GM18517 (cell line): ENCODE data around the gene ZNF19.

ENCODE experiments used
- ATAC-seq: cut with Tn5 transposase; IDR thresholded peaks from one replicate; pipeline ENCODE4 v1.9.1; 2021; ENCODE audit warnings: mild to moderate bottlenecking, moderate library complexity; ENCODE audit not compliant: unreplicated experiment

Gene ZNF19

DNA sequence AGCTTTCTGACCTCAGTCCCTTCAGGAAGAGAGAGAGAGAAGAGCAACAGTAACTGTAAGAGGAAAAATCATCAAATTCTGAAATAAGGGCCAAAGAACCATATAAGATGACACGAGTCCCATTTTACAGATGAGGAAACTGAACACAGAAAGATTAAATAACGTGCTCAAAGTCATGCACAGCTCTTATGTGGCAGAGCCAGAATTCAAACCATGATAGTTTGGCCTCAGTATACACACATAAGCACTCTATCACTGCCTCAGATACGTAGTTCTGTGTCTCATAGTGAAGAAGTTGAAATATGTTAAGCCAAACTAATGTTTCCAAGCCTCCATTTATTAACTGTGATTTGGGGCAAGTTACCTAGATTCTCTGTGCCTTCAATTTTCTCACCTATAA, 1.9 kb upstream of the ZNF19 start:
- no peak for ATAC-seq

DNA sequence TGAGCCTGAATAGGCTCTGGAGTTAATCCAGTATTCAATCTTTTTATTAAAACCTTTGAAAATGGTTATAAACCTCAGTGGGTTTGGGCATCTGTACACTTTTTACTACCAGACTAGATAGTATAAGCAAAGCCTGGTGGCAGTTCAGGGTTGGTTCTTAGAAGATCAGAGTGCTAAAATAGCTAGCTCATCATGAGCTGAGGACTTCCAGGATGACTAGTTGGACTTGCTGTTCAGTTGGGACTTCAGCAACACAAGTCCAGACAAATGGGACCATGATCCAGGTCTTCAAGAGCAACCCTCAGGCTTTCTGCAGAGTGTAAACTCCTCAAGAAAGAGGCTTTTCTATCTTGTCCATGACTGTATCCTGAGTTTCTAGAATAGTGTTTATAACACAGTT, 1.2 kb upstream of the ZNF19 start:
- ATAC-seq = no peak

DNA sequence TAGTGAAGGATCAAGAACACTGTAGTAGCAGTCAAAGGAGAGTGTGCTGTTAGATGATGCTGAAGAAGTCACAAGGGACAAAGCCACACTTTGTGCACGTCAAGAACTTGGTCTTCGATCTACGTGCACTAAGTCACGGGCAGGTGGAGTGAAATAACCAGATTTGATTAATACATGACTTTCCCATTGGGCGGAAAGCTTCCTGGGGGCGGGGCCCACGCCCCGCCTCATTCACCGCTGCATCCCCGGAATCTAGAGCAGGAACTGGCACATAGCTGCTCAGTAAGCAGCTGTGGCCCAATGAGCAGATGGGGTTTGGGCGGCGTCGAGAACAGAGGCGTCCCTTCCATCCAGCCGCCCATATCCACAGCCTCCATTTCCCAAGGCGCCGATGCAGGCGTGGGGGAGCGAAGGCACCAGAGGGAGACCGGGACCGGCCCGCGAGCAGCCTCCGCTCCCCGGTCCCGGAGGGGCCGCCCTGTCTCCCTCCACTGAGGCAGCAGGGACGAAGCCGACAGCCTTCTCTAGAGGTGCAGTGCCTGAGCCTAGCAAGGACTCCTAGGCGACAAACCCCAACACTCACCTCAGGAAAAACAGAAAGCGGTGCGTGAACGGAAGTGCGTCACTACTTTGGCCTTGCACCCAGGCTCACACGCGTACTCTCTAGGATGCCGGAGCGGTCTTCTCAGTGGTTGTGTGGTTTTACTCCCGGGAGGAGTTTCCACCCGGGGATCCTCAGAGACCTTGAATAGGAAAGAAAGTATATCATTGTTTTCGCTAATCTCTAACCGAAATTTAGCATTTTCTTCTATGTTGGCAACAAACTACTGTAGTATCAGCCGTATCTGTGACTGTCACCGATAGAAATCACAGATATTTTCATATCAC, 4.9 kb downstream of the ZNF19 start:
- ATAC-seq = peak; percentile 86

DNA sequence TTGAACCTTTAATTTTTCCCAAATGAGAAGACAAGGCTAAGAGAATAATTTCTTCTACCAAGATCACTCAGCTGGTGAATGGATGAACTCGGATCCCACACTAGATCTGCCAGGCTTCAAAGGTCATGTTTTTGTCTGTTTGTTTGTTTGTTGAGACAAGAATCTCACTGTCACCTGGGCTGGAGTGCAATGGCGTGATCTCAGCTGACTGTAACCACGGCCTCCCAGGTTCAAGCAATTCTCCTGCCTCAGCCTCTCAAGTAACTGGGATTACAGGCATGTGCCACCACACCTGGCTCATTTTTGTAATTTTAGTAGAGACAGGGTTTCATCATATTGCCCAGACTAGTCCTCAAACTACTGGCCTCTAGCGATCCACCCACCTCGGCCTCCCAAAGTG, 6.6 kb downstream of the ZNF19 start:
- no peak for ATAC-seq

DNA sequence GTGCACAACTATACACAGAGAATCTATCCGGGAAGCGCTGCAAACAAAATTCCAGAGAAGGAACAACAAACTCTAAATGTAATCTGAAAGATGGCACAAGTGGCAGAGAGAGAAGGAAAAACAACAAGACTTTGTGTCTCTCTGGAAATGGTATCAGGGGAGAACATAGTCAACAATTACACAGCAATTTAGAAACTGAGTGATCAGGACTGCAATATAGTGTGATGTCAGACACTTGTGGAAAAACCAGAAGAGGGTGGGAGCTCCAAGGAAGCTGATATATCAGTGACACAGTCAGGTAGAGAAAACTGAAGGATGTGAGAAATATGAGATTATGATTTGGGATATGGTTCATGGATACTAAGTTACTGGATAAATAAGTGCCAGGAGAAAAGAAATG, 8.2 kb downstream of the ZNF19 start:
- ATAC-seq = no peak

DNA sequence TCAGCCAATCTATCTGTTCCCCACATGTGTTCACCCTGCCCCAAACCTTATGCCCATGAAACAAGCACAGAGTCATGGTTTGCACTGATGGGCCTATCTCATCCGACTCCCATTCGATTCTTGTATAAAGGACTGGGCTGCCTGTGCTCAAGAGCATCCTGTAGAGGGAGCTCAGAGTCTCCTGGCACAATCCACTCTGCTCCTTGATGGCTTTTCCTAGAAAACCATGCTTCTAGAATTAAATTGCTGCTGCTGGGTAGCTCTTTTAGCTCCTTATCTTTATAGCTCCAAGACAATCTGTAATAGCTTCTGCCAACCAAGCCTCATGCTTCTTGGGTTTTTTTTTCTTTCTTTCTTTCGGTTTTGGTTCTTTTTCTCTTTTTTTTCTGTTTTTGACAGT, 9.7 kb downstream of the ZNF19 start:
- no peak for ATAC-seq

DNA sequence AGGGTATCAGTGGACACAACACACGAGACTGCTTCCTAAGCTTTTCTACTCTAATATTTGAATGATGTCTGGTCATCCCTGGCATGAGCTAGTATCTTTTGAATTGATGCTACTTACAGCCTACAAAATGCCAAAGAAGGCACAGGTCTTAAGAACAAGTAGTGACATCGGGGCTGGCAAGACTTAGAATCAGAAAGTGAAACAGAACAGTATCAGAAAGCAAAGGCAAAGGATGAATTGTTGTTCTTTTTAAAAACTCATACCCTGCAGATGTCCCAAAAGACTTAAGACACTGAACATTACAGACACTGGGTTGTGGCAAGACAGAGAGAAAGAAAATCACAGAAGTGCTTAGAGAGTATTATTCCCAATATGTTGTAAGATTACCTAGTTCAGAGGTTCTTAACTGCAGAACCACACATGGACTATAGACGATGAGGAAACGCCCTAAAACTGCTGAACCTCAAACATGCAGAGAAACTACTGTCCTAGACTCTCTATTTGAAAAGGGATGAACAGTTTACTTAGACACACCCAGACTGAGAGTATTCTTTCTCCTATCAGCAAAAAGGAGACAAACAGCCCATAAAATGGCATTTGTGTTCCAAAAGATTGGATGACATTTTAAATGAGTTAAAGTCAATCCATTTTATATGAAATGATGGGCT, 12.5 kb downstream of the ZNF19 start:
- ATAC-seq = no peak

DNA sequence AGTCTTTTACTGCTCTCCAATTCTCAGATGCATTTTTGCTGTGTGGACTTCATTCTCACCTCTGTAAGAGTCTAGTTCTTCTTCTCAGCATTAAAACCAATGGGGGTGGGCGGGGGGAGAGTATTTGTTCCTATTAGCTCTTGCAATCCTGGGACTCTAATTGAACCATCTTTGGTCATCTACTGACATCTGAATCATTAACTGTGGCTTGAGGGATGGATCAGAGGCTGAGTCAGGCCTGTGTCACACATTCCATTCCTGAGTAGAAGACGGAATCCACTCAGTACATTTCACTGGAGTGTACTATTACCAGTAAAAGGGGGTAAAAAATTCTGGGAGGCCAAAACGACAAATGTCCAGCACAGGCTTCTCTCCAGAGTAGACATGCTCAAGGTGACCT, 14.3 kb downstream of the ZNF19 start:
- ATAC-seq = no peak

DNA sequence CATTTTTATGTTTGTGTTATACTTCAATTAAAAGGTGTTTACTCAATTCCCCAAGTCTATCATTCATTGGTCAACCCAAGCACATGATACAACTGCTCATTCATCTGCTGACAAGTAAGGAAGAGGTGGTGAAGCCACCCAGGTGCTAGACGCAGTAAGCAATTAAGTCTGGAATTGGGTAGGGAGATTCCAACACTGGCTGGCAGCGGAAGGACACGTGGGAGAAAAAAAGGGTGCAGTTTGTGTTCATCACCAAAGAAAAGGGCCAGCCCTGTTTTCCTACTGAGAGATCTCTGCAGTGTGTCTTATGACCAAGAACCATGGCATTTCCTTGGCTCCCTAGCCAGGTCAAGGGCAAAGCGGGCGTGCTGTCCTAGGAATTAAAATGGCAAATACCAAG, 15.2 kb downstream of the ZNF19 start:
- ATAC-seq = no peak

DNA sequence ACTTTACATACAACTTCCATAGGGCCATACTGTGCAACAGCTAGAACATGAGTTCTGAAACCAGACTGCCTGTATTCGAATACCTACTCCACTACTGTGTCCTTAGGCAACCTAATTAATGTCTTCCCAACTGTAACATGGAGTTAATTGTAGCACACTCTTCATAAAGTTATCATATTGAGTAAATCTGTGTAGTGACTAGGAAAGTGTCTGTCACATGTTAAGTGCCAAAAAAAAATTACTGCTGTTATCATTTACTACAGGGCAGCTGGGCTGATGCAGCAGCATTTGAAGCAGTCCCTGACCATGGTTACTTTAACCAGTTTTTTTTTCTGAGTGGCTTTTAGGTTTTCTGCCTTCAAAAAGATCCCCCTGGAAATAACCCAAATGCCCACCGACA, 16.2 kb downstream of the ZNF19 start:
- no peak for ATAC-seq

DNA sequence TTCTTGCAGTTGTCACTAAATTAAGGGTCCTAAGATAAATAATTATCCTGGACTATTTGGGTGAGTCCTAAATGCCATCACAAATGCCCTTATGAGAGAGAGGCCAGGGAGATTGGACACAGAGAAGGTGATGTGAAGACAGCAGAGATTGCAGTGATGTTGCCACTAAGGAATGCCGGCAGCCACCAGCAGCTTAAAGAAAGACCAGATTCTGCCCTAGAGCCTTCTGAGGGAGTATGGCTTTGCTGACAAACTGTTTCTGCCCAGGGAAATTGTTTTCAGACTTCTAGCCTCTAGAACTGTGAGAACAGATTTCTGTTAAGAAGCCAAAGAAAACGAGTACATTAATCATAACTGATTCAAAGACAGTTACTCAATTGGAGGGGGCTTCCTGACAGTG, 17.1 kb downstream of the ZNF19 start:
- no peak for ATAC-seq

DNA sequence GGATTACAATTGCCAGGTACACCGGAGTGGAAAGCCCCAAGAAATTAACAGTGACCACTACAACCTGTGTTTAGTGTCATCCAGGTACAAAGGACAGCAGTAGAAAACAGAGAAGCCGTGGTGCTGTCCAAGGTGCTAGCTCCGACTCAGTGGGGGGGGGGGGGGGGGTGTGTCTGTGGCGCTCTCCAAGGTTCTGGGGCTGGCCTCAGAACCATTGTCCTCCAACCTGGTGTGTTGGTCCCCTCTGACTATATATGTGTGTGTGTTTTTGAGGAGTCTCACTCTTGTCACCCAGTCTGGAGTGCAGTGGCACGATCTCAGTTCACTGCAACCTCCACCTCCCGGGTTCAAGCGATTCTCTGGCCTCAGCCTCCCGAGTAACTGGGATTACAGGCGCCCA, 21.3 kb downstream of the ZNF19 start:
- no peak for ATAC-seq

DNA sequence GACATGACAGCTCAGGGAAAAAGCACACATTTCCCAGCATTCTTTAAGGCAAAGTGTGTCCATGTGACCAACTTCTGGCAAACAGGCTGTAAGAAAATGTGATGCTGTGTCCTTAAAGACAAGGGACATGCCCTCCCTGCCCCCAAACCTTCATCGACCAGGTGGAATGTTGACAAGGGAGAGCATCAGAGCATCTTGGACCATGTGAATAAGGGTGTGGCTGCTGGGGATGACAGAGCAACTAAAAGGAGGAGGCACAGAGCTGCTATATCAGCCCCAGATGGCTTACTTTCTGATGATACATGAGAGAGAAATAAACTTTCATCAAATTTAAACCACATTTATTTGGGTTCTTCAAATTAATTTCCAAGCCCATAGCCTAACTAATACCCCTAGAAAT, 24.9 kb downstream of the ZNF19 start:
- ATAC-seq = no peak

DNA sequence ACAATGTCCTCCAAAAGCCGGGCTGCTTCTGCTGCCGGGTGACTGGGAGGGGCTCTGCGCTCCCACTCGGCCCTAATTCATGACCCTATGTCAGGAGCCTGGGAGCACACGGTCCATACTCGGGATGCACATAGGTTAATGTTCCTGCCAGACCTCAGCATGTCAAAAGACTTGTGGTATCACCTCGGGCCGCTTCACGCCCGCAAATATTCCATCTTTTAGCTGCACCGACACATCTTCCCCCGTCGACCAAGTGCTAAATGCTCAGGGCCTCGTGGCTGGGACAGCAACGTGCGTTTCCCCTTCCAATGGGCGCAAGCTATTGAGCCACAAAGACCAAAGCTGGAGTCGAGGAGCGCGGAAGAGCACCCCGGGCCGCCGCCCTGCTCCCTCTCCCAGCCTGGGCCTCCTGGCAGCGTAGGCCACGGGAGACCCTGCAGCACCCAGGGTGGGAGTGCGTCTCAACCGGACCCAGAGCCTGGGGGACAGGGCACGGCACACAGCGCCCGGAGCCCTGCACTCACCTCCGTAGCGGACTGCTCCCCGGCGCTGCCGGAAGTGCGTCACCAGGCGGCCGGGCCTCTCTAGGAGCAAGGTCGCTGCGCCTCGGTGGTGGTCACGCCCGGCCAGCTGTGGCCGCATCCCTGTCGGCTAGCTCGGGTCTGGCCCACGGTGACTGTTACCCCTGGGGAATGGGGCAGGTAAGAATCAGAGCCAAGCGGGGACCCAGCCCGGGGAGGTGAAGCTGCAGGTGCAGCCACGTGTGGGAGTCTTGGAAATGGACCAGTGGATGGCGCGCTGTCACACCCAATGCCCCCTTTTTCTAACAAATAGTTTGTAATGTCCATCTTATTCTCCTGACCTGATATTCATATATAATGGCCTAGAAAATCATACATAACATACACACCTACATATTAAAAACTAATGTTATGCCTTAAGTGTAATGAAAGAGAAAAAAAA, 27.2 kb downstream of the ZNF19 start, which contains the start of gene ZNF23:
Gene ZNF23 (minus strand): TSS at position 562 of the 963 bp plus-strand sequence. CDS start 5,451 bp downstream, outside the sequence.
- peak; percentile 88 for ATAC-seq

DNA sequence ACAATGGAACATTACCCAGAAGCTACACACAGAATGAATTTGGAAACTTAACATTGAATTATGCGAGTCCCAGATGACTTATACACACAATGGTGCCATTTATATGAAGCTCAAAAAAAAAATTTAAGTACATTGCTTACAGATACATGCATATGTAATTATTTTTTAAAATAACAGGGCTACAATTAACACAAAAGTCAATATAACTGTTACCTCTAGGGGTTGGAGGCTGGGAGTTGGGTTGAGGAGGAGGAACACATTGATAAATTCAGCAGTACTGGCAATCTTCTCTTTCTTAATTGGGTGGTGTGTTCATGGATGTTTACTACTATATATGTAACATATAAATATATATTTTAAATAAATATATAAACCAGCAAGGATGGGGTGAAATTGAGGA, 28.2 kb downstream of the ZNF19 start:
- ATAC-seq = no peak

DNA sequence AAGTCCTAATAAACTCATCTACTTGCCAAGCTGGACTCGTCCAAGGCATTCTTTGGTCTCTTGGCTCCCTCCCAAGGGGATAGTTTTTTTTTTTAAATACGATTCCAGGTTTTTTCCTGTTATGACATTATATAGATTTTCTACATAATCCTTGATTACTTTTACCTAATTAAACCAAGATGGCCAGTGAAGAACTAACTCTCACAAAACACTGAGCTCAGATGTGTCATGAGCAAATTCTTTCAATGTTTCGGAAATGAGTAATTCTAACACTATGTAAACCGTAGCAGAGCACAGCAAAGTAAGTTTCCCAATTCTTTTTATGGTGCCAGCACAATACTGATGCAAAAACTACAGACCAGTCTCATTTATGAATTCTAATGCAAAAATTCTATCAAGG, 28.9 kb downstream of the ZNF19 start:
- no peak for ATAC-seq

DNA sequence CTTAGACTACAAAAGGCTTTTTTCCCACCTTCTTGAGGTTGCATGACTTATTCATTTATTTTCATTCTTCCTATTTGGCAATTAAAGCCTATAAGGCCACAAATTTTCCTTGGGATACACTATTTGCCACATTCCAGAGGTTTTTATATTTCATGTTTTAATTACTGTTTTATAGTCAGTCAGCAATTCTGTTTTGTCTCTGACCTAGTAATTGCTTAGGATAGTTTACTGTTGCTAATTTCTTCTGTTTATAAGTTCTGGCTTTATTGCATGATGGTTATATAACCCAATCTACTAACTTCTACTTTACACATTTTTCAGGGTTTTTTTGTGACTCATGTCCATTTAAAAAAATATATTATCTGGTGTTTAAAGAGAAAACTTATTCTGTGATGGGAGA, 29.6 kb downstream of the ZNF19 start:
- ATAC-seq = no peak

DNA sequence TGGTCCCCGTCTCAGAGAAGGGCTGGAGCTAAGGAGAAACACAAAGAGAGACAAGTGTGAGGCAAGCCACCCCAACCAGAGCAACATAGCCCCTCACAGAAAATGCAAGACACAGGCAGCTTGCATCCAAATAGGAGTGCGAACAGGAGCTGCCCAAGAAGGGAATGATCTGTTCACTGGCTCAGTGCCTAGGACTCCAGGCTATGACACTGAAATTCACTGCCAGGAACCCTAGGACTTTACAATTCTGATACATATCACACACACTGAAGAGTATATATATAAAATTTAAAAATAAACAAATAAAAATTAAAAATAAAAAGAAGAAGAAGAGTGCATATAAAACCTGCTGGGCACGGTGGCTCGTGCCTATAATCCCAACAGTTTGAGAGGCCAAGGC, 32.3 kb downstream of the ZNF19 start:
- ATAC-seq = no peak

DNA sequence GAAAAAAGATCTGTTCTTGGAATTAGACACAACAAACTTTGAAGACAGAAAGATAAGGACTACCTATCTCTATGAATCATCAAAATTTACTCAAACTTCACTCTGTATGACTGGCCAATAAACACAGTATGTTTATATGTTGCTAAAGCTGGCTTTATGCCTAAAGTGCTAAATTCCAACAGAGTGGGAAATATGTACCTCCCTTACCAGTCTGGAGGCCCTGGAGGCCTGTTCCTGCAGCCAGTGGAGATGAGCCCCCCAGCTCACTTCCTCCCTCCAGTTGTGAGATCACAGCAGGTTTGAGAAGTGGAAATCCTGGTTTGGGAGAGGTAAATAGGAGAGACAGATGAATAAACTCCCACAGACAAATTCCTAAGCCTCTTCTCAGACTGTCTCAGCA, 36.1 kb downstream of the ZNF19 start:
- no peak for ATAC-seq

DNA sequence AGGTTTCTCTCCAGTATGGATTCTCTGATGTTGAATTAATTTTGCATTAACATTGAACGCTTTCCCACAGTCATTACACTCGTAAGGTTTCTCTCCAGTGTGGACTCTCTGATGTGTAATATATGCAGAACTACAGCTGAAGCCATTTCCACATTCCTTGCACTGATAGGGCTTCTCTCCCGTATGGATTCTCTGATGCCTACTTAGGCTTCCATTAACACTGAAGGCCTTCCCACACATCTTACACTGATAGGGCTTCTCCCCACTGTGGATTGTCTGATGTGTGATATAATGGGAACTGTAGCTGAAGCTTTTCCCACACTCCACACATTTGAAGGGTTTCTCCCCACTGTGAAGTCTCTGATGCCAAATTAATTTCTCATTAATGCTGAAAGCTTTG, 40.1 kb downstream of the ZNF19 start:
- ATAC-seq = no peak

DNA sequence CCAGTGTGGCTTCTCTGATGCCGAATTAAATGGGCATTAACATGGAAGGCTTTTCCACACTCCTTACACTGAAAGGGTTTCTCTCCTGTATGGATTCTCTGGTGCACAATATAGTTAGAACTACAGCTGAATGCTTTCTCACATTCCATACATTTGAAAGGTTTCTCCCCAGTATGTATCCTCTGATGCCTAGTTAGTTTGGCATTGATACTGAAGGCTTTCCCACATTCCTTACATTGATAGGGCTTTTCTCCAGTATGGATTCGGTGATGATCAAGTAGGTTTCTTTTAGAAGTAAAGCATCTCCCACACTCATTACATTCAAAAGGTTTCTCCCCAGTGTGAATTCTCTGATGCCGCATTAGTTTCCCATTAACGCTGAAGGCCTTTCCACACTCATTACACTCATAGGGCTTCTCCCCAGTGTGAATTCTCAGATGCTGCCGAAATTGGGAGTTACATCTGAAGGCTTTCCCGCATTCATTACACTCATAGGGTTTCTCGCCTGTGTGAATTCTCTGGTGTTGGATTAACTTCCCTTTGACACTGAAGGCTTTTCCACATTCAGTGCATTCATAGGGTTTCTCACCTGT, 40.8 kb downstream of the ZNF19 start:
- ATAC-seq = no peak
